GM12891 (cell line): ENCODE results near the gene C12orf50.

ENCODE experiments used
- POLR2A ChIP-seq: IDR thresholded peaks from 2 replicates; pipeline ENCODE4 v1.6.1; 2011; ENCODE audit warnings: low read depth, low read length, control low read depth
- POLR2AphosphoS5 ChIP-seq: IDR thresholded peaks from 2 replicates; pipeline ENCODE4 v1.6.1; 2011; ENCODE audit warnings: low read depth, low read length, control low read depth

- no peak for TF ChIP-seq POLR2AphosphoS5
- no peak for TF ChIP-seq POLR2A
Observed at GRCh38 chr12:88036353-88036965, 7.3 kb upstream of the C12orf50 start.
